Superior temporal gyrus (tissue), 1 donor: ENCODE results near the gene AMH.
A peak's percentile ranks its signal among the peaks of the same experiment; 100 is the strongest.

Source experiments
- DNase-seq: peaks from one replicate; pipeline ENCODE4 v3.0.0-alpha.2; 2016; ENCODE audit errors: extremely low spot score

The AMH gene

DNA sequence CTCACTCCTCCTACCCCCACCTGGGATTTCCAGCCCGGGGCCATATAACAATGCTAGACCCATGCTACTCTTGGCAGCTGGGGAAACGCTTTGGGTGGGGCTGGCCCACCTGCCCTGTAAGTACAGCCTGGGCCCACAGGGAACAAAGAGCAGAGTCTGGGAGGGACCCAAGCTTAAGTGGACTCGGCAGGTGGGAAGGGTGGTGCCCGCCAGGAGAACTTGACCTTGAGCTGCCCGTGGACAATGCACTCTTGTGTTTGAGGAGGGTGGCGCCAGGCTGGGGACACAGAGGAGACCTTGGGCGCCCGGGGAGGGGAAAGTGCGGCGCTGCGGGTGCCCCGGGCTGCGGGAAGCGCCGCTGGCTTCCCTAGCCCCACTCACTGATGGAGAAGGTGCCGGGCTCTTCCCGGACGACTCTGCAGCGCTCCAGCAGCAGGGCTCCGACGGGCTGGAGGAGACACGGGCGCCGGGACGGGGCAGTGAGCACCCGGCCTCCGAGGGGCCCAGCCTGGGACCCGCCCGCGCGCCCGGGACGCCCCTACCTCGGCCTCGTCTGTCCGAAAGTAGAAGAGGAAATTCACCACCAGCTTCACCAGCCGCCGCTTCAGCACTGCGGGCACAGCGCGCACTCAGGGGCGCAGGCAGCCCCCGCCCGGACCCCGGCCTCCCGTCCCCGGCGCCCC is 13.6 kb upstream of the AMH start:
- DNase-seq, result no peak

DNA sequence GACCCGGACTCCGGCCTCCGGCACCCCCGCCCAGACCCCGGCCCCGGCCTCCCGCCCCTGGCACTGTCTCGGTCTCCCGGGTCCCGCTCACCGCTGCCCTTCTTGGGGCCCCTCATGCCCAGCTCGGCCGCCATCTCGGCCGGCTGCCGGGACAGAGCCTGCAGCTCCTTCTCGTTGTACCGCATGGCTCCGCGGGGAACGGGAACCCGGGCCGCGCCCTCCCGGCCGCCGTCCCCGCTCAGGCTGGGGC is 13.1 kb upstream of the AMH start:
- no peak for DNase-seq

DNA sequence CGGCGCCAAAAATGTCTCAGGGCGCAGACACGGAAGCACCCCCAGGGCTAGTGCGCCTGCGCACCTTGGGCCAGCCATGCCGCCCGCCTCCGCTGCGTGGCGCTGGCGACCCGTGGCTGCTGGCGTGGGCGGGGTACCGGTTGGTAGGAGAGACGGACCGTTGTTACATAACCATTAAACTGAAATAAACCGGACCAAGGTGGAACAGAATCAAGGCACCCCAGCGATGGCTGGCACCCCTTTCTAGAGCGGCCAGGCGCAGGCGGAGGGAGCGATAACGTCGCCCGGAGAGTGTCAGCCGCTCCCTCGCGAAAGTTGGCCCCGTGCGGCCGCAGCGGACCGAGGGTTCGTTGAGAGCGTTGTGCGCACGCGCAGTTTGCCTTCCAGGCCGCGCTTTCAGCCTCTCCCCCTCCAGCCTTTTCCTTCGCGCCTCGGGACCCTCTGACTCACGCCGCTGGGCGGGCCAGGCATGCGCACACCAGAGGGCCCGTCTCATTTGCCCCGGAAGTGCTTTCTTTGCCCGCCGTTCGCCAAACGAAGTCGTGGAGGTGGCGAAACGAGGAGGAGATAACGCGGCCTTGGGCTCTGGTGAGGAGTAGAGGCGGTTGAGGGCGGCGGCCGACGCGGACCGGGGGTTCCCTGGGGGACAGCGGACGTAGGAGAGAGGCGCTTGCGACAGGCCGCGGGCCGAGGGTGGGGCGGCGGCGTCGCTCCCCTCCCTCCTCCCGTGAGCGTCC is 12.6 kb upstream of the AMH start, which contains the start of the genes PLEKHJ1 and SF3A2:
Gene PLEKHJ1, minus strand, starts transcription at position 16 of the 737 bp plus-strand sequence. CDS start 81 bp downstream, outside the sequence.
Gene SF3A2, plus strand, starts transcription at position 511 of the 737 bp plus-strand sequence. CDS start 6,595 bp downstream, outside the sequence.
- peak; percentile 95 for DNase-seq

DNA sequence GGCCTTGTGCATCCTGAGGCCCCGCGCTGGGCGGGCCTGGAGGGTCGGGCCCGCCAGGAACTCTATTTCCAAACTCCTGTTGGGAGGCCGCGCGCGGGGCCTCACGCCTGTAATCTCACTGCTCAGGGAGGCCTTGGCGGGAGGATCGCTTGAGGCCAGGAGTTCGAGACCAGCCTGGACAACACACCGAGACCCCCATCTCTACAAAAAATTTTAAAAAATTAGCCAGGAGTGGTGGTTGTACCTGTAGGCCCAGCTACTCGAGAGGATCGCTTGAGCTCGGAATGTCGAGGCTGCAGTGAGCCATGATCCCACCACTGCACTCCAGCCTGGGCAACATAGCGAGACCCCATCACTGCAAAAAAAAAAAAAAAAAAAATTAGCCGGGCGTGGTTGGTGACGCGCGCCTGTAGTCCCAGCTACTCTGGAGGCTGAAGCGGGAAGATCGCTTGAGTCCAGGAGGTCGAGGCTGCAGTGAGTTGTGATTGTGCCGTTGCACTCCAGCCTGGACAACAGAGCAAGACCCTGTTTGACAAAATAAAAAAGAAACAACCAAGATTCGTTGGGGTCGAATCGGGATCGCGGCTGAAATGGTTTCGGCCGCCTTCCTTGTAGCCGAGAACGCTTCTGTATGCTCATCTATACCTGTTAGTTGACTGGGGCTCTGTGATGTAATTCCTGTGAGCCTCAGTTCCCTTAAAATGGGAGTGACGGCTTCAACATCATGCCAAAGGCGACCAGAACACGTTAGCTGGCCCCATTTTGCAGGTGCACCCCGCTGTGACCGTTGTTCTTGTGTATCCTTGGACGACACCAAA is 11.9 kb upstream of the AMH start:
- no peak for DNase-seq

DNA sequence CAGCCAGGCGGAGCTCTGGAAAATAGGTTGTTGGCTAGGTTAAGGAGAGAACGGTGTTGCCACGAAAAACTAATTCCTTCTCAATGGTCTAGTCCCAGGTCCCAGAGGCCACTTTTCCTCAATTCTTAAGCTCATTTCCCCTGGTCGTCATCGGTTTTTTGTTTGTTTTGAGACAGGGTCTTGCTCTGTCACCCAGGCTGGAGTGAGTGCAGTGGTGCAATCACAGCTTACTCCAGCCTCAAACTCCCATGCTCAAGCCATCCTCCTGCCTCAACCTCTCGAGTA is 11.3 kb upstream of the AMH start:
- no peak for DNase-seq

DNA sequence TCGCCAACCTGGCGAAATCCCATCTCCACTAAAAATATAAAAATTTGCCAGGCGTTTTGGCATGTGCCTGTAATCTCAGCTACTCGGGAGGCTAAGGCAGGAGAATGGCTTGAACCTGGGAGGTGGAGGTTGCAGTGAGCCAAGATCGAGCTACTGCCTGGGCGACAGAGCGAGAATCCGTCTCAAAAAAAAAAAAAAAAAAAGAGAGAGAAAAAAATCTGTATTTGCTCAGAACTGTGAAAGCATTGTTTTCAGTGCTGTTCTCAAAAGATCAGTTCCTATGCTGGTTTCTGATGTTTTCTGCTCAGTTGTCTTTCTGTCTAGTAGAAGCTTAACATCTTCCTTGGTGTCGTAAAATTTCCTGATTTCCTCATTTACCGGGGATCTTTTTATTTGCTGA is 9.9 kb upstream of the AMH start:
- DNase-seq, result no peak

DNA sequence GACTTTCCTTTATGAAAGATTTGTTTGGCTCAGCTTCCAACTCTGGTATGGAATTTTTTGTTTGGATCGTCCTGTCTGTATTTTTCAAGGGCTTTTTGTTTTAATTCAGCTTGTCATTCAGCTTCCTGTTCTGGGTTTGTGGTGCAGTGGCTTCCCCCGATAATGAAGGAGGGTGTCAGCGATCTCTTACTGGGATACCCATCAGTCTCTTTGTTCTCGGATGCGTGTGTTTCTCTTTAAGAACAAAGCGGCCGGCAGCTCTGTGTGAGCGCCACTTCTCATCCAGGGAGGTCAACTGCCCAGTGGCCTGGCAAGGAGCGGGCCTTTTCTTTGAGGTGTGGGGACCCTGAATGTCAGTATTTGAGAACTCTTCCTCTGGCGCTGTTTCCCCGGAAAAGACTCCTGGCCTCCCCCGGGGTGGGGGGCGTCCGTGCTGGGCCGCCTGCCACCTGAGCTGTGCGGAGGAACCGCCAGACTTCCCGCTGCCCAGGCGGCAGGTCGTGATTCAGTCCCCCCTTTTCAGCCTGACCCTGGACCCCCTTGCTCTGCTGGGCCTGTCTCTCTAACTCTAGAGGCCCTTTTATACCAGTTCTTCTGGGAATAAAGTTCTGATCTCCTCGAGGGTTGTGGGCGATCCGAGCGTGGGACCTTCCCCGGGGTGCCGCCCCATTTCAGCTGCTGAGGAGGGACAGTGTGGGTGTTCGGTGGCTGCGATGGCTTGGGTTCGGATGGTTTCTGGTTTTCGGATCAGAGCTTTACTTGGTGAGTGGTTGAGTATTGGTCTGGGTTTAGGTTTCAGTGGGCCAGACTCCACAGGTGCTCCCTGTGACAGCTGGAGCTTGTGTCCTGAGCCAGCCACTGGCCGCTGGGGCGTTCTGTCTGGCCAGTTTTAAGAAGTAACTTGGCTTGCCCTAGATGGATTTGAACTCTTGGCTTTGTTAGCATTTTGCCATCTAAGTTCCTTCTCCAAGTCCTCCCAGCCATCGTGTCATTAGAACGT is 9.1 kb upstream of the AMH start:
- DNase-seq, result no peak

DNA sequence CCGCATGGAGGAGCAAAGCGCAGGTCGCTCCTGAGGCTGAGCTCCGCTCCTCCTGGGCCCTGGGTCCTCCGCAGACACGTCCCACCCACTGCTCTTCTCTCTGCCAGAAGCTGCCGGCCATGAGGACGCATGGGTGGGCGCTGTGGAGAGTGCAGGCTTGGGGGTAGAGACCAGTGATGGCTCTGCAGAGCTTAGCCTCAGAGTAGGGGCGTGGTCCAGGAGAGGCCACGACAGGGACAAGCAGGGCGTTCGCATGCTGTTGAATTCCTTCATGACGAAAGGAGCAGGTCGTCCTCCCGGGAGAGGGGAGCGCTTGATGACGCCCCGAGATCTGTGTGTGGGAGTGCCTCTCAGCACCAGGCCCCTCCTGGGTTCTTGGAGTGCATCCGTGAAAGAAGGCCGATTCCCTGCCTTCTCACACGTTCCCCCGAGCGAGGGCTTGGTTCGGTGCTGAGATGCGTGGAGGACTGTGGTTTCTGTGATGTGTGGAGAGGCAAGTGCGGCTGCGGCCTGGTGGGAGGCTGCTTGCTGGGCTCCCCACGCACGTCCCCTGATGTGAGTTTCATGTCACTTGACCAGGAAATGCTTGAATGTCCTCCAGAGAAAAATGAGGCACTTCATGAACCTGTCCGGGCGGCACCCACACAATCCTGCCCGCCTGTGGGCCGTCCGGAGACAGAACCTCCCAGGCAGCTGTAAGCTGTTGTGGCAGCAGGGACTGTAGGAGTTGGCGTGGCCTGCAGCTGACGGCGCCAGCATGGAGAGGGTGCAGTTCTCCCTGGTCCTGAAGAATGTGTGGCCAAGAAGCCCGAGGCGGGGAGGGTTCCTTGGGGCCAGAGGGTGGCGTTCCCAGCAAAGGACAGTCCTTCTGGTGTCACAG is 8.0 kb upstream of the AMH start:
- no peak for DNase-seq

DNA sequence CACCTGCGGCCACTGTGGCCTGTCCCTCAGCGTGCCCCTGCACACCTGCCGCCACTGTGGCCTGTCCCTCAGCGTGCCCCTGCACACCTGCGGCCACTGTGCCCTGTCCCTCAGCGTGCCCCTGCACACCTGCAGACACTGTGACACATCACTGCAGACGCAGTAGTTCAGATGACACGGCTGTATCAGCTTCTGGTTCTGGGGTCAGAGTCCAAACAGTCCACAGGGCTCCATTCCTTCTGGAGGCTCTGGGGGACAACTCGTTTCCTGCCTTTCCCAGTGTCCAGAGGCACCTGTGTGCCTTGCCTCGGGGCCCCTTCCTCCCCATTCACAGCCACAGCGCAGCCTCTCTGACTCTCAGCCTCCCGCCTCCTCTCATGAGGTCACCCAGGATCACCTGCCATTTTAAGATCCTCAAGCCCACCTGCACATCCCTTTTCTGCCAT is 7.0 kb upstream of the AMH start:
- DNase-seq, result no peak

DNA sequence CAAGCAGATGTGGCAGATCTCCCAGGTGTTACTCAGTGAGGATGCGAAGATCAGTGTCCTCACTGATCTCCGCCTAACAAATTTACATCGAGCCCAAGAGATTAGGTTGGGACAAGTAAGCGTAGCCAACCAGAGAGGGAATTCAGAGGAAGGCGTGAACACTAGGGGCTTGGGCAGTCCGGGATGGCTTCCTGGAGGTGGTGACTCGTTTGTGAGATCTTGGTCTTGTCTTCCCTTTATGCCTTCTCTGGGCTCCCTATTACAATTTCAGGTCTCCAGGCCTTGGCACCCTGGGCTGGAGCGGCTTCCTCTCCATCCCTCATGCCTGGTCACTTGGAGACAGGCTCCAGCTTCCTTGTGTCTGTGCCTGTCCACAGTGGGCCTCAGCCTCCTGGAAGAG is 6.3 kb upstream of the AMH start:
- no peak for DNase-seq

DNA sequence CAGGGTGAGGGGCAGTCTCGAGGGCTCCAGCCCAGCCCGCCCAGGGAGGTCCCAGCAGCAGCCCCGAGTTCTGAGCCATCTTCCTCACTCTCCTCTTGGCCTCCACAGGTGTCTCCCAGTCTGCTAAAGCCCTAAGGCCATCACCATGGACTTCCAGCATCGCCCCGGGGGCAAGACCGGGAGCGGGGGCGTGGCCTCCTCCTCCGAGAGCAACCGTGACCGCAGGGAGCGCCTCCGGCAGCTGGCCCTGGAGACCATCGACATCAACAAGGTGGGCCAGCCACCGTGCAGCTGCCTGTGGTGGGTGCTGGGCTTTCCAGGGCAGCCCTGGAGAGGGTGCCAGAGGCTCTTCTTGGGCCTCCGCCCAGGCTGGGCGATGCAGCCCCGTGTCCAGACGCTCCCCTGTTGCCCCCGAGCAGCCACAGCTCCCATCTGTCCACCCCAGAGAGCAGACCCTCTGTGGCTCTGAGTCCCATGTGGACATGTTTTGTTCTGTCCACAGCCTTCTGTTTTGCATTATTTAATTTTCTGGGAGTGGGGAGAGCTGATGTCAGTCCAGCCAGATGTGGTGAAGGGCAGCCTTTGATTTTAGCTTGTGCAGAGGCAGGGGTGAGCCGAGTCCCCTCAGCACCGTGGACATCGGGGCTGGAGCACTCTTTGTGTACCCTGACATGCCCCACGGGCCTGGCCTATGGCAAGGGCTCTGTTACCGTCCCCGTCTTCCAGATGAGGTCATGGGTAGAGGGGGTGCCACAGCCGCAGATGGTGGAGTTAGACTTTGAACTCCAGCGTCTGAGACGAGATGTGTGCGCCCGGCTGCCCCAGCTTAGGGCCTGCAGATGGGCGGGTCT is 5.6 kb upstream of the AMH start:
- no peak for DNase-seq

DNA sequence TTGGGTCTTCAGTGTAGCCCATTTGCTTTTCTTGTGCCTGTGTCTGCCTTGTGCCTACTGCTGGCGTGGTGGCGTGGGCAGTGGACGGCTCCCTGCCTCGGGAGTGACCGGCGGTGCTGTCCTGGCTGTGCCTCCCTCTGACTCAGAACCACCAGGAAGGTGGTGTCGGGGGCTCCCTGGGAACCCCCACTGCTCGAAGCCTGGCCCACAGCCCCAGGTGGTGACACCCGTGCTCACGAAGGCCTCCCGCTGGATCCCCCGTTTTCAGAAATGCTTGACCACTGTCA is 5.1 kb upstream of the AMH start:
- no peak for DNase-seq

DNA sequence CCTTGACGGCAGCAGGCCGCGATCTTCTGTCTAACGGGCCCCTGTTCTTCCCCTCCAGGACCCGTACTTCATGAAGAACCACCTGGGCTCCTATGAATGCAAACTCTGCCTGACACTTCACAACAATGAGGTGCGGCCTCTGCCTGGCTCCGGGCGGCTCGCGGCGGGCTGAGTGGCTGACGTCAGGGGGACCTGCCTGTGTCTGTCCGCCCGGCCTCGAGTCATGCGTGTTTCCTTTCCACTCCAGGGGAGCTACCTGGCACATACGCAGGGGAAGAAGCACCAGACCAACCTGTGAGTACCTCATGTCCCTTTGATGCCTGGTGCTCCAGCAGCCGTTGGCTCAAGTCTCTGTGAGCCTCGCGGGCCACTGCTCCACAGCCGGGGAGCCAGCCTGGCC is 4.6 kb upstream of the AMH start:
- no peak for DNase-seq

DNA sequence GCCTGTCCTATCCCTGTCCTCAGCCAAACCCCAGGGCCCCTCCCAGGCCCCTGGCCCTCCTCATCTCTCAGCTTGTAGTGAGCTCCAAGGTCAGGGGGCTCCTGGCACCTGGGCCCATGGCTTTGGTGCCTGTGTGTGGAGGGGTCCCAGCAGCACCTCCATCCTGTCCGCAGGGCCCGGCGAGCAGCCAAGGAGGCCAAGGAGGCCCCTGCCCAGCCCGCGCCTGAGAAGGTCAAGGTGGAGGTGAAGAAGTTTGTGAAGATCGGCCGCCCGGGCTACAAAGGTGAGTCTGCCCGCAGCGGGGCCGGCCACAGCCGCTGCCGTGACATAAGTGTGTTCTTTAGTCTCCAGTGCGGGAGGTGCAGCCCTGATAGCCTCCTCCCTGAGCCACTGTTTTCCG is 3.9 kb upstream of the AMH start:
- no peak for DNase-seq

DNA sequence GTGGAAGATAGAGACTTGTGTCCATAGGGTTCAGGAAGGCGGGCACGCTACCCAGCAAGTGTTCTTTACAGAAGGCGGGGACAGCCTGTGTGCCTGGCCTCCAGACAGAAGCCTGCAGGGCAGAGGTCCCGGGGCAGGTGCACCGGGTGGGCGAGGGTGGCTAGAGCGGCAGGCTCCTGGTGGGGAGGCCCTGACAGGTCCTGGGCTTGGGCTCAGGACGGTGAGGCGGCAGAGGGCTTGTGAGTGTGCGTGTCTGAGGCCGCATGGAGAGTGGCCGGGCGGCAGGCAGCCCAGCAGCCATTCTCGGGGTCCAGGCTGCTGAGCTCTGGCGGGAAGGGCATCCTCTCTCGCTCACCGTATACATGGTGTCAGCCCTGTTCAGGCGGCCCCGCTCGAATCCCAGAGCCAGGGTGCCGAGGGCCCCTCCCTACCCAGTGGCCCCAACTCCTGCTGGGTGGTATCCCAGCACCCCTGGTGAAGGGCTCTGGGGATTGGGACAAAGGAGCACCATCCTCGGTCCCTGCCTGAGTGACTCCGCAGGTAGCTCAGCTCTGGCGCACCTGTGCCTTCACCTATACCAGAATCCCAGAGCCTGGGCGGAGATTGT is 3.0 kb upstream of the AMH start:
- DNase-seq, result no peak

DNA sequence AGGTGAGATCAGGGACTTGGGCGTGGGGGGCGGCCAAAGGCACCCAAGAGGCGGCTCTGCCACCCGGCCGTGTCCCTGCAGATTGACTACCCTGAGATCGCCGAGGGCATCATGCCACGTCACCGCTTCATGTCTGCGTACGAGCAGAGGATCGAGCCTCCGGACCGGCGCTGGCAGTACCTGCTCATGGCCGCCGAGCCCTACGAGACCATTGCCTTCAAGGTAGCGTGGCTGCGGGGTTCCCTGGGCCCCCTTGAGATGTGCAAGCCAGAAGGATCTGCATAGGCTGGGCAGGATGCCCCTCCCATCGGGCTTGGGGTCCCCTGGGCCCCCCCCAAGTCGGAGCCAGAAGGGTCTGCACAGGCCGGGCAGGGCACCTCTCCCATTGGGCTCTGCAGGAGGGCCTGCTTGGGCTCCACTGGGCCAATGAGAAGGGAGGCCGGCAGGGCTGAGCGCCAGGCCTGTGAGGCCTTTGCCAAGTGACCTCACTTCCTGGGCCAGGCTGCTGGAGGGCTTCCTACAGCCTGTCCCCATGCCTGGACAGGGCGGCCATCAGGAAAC is 2.2 kb upstream of the AMH start:
- peak; percentile 40 for DNase-seq

DNA sequence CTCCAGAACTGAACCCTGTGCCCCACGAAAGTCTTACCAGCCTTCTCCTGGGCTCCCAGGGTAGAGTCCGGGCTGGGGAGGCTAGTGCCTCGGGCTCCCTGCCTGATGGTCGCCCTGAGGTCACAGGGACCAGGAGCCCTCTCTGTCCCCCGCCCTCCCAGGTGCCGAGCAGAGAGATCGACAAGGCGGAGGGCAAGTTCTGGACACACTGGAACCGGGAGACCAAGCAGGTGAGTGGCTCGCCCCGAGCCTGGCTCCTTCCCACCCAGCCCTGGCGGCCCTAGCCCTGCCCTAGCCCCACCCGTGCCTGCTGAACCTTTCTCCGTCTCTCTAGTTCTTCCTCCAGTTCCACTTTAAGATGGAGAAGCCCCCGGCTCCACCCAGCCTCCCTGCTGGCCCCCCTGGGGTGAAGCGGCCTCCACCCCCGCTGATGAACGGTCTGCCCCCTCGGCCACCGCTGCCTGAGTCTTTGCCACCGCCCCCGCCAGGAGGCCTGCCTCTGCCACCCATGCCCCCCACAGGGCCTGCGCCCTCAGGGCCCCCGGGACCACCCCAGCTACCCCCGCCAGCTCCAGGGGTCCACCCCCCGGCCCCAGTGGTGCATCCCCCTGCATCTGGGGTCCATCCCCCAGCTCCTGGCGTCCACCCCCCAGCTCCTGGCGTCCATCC is 1.6 kb upstream of the AMH start:
- DNase-seq, result no peak

DNA sequence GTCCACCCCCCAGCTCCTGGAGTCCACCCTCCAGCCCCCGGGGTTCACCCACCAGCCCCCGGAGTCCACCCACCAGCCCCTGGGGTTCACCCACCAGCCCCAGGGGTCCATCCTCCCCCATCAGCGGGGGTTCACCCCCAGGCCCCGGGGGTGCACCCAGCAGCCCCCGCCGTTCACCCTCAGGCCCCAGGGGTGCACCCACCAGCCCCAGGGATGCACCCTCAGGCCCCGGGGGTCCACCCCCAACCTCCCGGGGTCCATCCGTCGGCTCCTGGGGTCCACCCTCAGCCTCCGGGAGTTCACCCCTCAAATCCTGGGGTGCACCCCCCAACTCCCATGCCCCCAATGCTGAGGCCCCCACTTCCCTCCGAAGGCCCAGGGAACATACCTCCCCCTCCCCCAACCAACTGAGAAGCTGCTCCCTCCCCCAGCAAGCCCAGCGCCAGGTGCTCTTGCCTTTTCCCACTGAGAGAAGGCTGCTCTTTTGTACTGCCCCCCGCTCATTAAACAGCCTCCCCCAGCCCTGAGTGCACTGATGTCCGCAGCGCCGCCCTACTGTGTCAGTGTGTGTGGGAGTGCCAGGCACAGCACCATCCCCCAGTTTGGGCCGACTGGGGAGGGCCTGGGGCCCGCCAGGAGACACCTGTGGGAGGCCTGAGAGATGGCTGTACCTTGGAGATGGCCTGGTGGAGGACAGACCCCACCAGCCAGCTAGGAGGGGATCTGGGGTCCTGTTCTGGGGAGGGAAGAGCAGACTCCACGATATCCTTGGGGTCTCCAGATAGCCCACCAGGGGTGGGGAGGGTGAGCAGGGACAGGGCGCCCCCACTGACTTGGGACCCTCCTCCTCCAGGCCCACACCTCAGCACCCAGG is 750 bp upstream of the AMH start:
- no peak for DNase-seq
